Measurements from ENCODE around the gene SH3BP2. TPM values are rescaled to one million over a fixed set of nuclear protein-coding genes. Genes with fewer than 3 reads are reported as not detected.

SH3BP2 gene
- polyA plus RNA-seq, 1 donor from 2014 or later, result 87.9 TPM

DNA sequence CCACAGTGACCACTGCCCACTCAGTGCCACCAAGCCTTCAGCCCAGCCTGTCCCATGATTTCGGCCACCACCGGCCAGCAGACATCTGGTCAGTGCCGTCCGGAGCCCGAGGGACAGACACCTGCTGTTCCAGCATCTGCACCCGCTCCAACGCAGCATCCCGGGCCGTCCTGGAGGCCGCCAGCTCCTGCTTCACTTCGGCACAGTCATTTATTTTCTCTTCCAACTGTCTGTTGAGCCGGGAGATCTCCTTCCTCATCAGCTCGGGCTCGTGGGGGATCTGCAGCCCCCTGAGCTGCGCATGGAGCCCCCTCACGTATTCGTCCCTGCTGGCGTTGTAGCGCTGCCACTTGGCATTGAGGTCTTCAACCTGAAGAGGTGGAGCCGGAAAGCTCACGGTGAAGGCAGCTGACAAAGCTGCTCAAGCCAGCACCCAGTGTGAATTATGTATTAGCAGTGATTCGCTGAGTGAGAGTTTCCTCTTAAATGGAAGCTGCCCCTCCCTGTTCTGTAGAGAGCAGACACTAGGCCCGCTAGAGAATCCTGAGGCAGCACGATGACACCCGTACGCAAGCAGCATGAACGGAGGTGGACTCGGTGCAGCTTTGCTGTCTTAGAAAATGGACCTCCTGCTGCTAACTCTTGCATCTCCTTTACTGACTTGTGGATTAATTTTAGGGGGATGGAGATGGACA, 48.2 kb upstream of the SH3BP2 start:
- H3K4me3 ChIP-seq (ENCODE audit: low read length), result no peak overlapping the region
- H3K27me3 ChIP-seq (ENCODE audit: insufficient read depth, low read depth, low read length), result no peaks in the 10 kb centered on the region
- H3F3A ChIP-seq (ENCODE audit: insufficient read depth, low read length, poor library complexity, severe bottlenecking), result no peaks in the 10 kb centered on the region
- H2AFZ ChIP-seq (ENCODE audit: low read depth, low read length), result no peak overlapping the region
- no peaks in the 10 kb centered on the region for H3K79me2 ChIP-seq (replicated peaks; ENCODE audit: insufficient read depth, low read length)
- H3K9me3 ChIP-seq (ENCODE audit: low read length), result no peaks in the 10 kb centered on the region
- no peak overlapping the region for H3K27ac ChIP-seq (ENCODE audit: low read length)
- H4K20me1 ChIP-seq (ENCODE audit: insufficient read depth), result no peaks in the 10 kb centered on the region
- no peaks in the 10 kb centered on the region for H3K36me3 ChIP-seq (ENCODE audit: insufficient read depth, low read length)
- H3K9ac ChIP-seq (ENCODE audit: low read length), result no peak overlapping the region
- no peaks in the 10 kb centered on the region for H3K9me2 ChIP-seq (ENCODE audit: insufficient read depth, low read length)
- TF ChIP-seq RAD21 (conservative IDR thresholded peaks at IDR 0.05) (no peak), TAF1 (IDR thresholded peaks at IDR 0.05; ENCODE audit: low read depth) (no peak), SMC3 (conservative IDR thresholded peaks at IDR 0.05; ENCODE audit: poor library complexity) (no peak), EZH2 (IDR thresholded peaks at IDR 0.05; ENCODE audit: borderline replicate concordance, insufficient read depth, low read length, poor library complexity, severe bottlenecking) (no peak), POLR2AphosphoS5 (IDR thresholded peaks at IDR 0.05) (no peak), EP300 (conservative IDR thresholded peaks at IDR 0.05; ENCODE audit: poor library complexity, severe bottlenecking) (no peak), MXI1 (conservative IDR thresholded peaks at IDR 0.05; ENCODE audit: poor library complexity, severe bottlenecking) (no peak)
- TF ChIP-seq, protein P1, sequence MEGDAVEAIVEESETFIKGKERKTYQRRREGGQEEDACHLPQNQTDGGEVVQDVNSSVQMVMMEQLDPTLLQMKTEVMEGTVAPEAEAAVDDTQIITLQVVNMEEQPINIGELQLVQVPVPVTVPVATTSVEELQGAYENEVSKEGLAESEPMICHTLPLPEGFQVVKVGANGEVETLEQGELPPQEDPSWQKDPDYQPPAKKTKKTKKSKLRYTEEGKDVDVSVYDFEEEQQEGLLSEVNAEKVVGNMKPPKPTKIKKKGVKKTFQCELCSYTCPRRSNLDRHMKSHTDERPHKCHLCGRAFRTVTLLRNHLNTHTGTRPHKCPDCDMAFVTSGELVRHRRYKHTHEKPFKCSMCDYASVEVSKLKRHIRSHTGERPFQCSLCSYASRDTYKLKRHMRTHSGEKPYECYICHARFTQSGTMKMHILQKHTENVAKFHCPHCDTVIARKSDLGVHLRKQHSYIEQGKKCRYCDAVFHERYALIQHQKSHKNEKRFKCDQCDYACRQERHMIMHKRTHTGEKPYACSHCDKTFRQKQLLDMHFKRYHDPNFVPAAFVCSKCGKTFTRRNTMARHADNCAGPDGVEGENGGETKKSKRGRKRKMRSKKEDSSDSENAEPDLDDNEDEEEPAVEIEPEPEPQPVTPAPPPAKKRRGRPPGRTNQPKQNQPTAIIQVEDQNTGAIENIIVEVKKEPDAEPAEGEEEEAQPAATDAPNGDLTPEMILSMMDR (IDR thresholded peaks at IDR 0.05; ENCODE audit: poor library complexity, severe bottlenecking), result no peak
- TF ChIP-seq, protein P2, sequence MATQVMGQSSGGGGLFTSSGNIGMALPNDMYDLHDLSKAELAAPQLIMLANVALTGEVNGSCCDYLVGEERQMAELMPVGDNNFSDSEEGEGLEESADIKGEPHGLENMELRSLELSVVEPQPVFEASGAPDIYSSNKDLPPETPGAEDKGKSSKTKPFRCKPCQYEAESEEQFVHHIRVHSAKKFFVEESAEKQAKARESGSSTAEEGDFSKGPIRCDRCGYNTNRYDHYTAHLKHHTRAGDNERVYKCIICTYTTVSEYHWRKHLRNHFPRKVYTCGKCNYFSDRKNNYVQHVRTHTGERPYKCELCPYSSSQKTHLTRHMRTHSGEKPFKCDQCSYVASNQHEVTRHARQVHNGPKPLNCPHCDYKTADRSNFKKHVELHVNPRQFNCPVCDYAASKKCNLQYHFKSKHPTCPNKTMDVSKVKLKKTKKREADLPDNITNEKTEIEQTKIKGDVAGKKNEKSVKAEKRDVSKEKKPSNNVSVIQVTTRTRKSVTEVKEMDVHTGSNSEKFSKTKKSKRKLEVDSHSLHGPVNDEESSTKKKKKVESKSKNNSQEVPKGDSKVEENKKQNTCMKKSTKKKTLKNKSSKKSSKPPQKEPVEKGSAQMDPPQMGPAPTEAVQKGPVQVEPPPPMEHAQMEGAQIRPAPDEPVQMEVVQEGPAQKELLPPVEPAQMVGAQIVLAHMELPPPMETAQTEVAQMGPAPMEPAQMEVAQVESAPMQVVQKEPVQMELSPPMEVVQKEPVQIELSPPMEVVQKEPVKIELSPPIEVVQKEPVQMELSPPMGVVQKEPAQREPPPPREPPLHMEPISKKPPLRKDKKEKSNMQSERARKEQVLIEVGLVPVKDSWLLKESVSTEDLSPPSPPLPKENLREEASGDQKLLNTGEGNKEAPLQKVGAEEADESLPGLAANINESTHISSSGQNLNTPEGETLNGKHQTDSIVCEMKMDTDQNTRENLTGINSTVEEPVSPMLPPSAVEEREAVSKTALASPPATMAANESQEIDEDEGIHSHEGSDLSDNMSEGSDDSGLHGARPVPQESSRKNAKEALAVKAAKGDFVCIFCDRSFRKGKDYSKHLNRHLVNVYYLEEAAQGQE (IDR thresholded peaks at IDR 0.05; ENCODE audit: borderline replicate concordance), result no peak
- no peak overlapping the region for H3K4me2 ChIP-seq (ENCODE audit: low read length)

DNA sequence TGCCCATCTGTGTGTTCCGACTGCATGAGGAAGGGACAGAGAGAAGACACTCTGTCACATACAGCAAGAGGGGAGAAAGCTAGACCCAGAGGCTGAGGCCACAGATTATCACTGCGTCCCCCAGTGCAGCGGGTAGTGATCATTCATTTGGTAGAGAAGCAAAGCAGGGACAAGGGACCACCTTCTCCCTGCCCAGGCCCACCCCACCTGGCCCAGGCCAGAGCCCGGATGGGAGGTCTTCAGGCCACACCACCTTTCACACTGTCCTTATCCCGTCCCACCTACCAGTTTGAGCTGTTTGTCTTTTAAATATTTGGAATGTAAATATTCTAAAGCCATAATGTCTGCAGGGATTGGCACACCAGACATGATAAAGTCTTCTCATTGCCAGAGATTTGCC, 47.4 kb upstream of the SH3BP2 start:
- H3K36me3 ChIP-seq (ENCODE audit: insufficient read depth, low read length), result no peaks in the 10 kb centered on the region
- TF ChIP-seq EP300 (conservative IDR thresholded peaks at IDR 0.05; ENCODE audit: poor library complexity, severe bottlenecking) (no peak), EZH2 (IDR thresholded peaks at IDR 0.05; ENCODE audit: borderline replicate concordance, insufficient read depth, low read length, poor library complexity, severe bottlenecking) (no peak), MXI1 (conservative IDR thresholded peaks at IDR 0.05; ENCODE audit: poor library complexity, severe bottlenecking) (no peak), POLR2AphosphoS5 (IDR thresholded peaks at IDR 0.05) (no peak), RAD21 (conservative IDR thresholded peaks at IDR 0.05) (no peak), SMC3 (conservative IDR thresholded peaks at IDR 0.05; ENCODE audit: poor library complexity) (no peak), TAF1 (IDR thresholded peaks at IDR 0.05; ENCODE audit: low read depth) (no peak)
- TF ChIP-seq, protein P2 (IDR thresholded peaks at IDR 0.05; ENCODE audit: borderline replicate concordance), result no peak
- TF ChIP-seq, protein P1 (IDR thresholded peaks at IDR 0.05; ENCODE audit: poor library complexity, severe bottlenecking), result no peak
- H3K4me3 ChIP-seq (ENCODE audit: low read length), result no peak overlapping the region
- no peak overlapping the region for H2AFZ ChIP-seq (ENCODE audit: low read depth, low read length)
- H3K9me2 ChIP-seq (ENCODE audit: insufficient read depth, low read length), result no peaks in the 10 kb centered on the region
- H3K27ac ChIP-seq (ENCODE audit: low read length), result no peak overlapping the region
- no peaks in the 10 kb centered on the region for H3K79me2 ChIP-seq (replicated peaks; ENCODE audit: insufficient read depth, low read length)
- no peaks in the 10 kb centered on the region for H3K27me3 ChIP-seq (ENCODE audit: insufficient read depth, low read depth, low read length)
- H4K20me1 ChIP-seq (ENCODE audit: insufficient read depth), result no peaks in the 10 kb centered on the region
- H3K9ac ChIP-seq (ENCODE audit: low read length), result no peak overlapping the region
- no peaks in the 10 kb centered on the region for H3F3A ChIP-seq (ENCODE audit: insufficient read depth, low read length, poor library complexity, severe bottlenecking)
- no peak overlapping the region for H3K4me2 ChIP-seq (ENCODE audit: low read length)
- H3K9me3 ChIP-seq (ENCODE audit: low read length), result no peaks in the 10 kb centered on the region

All from neural cell (in vitro differentiated cells).